KMS-11 (cell line): ENCODE data around the gene CCDC178.

Experiments used
- H2AFZ ChIP-seq: fragments of 200-600 bp; sonication (generic); 2 replicates; pipeline ENCODE4 v1.6.1; 2016; ENCODE audit warnings: antibody characterized with exemption, mixed run types, low read depth
- H3K27ac ChIP-seq: fragments of 200-600 bp; sonication (generic); 2 replicates; pipeline ENCODE4 v1.6.1; 2016; ENCODE audit warnings: mild to moderate bottlenecking, mixed run types
- H3K27me3 ChIP-seq: fragments of 200-600 bp; sonication (generic); 2 replicates; pipeline ENCODE4 v1.6.1; 2017; ENCODE audit warnings: mild to moderate bottlenecking, low read depth, mixed run types, moderate library complexity; ENCODE audit not compliant: insufficient read depth
- H3K36me3 ChIP-seq: fragments of 200-600 bp; sonication (generic); 2 replicates; pipeline ENCODE4 v1.6.1; 2017; ENCODE audit warnings: mild to moderate bottlenecking, mixed run types; ENCODE audit not compliant: insufficient read depth
- H3K4me1 ChIP-seq: fragments of 200-600 bp; sonication (generic); 2 replicates; pipeline ENCODE4 v1.6.1; 2016; ENCODE audit warnings: mild to moderate bottlenecking, low read depth, mixed run types; ENCODE audit not compliant: poor library complexity, severe bottlenecking
- H3K4me2 ChIP-seq: fragments of 200-600 bp; sonication (generic); 2 replicates; pipeline ENCODE4 v1.7.0; 2016; ENCODE audit warnings: mild to moderate bottlenecking, mixed run types
- H3K4me3 ChIP-seq: fragments of 200-600 bp; sonication (generic); IDR thresholded peaks from 2 replicates; pipeline ENCODE4 v1.6.1; 2017; ENCODE audit warnings: low read depth, low read length, mixed read lengths; ENCODE audit not compliant: insufficient read depth
- H3K79me2 ChIP-seq: fragments of 200-600 bp; sonication (generic); 2 replicates; pipeline ENCODE4 v1.6.1; 2016; ENCODE audit warnings: low read depth, mixed run types; ENCODE audit not compliant: insufficient read depth
- H3K9ac ChIP-seq: fragments of 200-600 bp; sonication (generic); 2 replicates; pipeline ENCODE4 v1.6.1; 2016; ENCODE audit warnings: mild to moderate bottlenecking, mixed run types
- H4K20me1 ChIP-seq: fragments of 200-600 bp; sonication (generic); 2 replicates; pipeline ENCODE4 v1.6.1; 2016; ENCODE audit warnings: mild to moderate bottlenecking, mixed run types; ENCODE audit not compliant: insufficient read depth
- TF ChIP-seq, protein P1 (sequence below): fragments of 200-600 bp; sonication (generic); conservative IDR thresholded peaks from 2 replicates; pipeline ENCODE4 v1.6.1; 2017; ENCODE audit warnings: low read depth, mild to moderate bottlenecking, antibody characterized with exemption, low read length, moderate library complexity, mixed read lengths

Gene CCDC178

GRCh38 chr18:33159151-33159550 is 281.4 kb downstream of the CCDC178 start:
- Histone ChIP-seq H3K4me1 (no peaks in the 10 kb centered on the region), H4K20me1 (no peaks in the 10 kb centered on the region), H2AFZ (no peak overlapping the region), H3K4me3 (no peak overlapping the region), H3K9ac (no peak overlapping the region), H3K27ac (no peak overlapping the region), H3K79me2 (no peaks in the 10 kb centered on the region), H3K4me2 (no peak overlapping the region), H3K27me3 (no peaks in the 10 kb centered on the region), H3K36me3 (no peaks in the 10 kb centered on the region; the same call in 1 of the 2 replicates)
- TF ChIP-seq, protein P1, sequence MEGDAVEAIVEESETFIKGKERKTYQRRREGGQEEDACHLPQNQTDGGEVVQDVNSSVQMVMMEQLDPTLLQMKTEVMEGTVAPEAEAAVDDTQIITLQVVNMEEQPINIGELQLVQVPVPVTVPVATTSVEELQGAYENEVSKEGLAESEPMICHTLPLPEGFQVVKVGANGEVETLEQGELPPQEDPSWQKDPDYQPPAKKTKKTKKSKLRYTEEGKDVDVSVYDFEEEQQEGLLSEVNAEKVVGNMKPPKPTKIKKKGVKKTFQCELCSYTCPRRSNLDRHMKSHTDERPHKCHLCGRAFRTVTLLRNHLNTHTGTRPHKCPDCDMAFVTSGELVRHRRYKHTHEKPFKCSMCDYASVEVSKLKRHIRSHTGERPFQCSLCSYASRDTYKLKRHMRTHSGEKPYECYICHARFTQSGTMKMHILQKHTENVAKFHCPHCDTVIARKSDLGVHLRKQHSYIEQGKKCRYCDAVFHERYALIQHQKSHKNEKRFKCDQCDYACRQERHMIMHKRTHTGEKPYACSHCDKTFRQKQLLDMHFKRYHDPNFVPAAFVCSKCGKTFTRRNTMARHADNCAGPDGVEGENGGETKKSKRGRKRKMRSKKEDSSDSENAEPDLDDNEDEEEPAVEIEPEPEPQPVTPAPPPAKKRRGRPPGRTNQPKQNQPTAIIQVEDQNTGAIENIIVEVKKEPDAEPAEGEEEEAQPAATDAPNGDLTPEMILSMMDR = no peak

DNA sequence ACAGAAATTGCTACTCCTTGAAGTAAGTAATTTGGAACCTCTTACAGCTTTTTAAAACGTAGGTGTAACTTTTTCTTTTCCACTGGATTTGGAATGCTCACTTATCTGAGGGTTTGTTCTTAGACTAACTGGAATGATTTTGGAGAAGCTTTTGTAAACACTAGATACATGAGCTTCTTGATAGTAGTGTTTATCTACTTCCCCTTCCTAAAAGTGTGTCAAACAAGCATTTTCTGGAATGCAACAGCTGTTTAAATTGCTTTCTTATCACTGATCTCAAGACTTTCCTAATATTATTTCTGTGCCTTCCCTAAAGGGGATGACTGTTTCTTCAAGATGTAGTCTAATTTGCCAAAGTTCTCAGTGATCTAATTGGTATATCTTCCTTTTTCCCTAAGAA is 282.6 kb downstream of the CCDC178 start:
- no peak overlapping the region for H2AFZ ChIP-seq
- H4K20me1 ChIP-seq = no peaks in the 10 kb centered on the region
- no peak overlapping the region for H3K27ac ChIP-seq
- no peaks in the 10 kb centered on the region for H3K79me2 ChIP-seq
- H3K27me3 ChIP-seq = no peaks in the 10 kb centered on the region
- no peak overlapping the region for H3K4me3 ChIP-seq
- TF ChIP-seq, protein P1 = no peak
- no peaks in the 10 kb centered on the region; the same call in 1 of the 2 replicates for H3K36me3 ChIP-seq
- H3K9ac ChIP-seq = no peak overlapping the region
- H3K4me2 ChIP-seq = no peak overlapping the region
- H3K4me1 ChIP-seq = no peaks in the 10 kb centered on the region

- no peak overlapping the region for H3K9ac ChIP-seq
- H4K20me1 ChIP-seq = no peaks in the 10 kb centered on the region
- TF ChIP-seq, protein P1 = no peak
- no peaks in the 10 kb centered on the region for H3K27me3 ChIP-seq
- no peak overlapping the region for H3K4me2 ChIP-seq
- no peak overlapping the region for H3K4me3 ChIP-seq
- no peak overlapping the region for H3K27ac ChIP-seq
- H3K36me3 ChIP-seq = no peaks in the 10 kb centered on the region; the same call in 1 of the 2 replicates
- H3K4me1 ChIP-seq = no peaks in the 10 kb centered on the region
- H2AFZ ChIP-seq = no peak overlapping the region
- H3K79me2 ChIP-seq = no peaks in the 10 kb centered on the region
Observed at GRCh38 chr18:33156906-33157470, 283.5 kb downstream of the CCDC178 start.

DNA sequence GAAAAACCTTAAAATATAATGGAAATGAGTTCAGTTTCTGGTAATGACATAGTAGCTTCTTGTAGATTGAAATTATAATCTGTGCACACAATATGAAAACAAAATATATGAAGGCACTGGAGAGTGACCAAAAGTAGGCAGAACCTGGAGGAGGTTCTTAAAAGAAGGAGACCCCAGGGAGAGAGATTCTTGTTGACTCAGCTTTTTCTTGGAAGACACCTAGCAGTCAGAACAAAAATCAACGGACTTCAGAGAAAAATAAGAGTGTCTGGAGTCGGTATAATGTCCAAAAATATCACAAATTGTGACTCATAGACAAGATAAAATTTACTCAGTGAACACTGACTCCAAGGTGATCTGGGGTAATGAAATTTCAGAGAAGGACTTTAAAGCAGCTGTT is 286.5 kb downstream of the CCDC178 start:
- H3K27me3 ChIP-seq = no peaks in the 10 kb centered on the region
- H3K4me3 ChIP-seq = no peak overlapping the region
- TF ChIP-seq, protein P1 = no peak
- no peaks in the 10 kb centered on the region for H3K4me1 ChIP-seq
- H3K79me2 ChIP-seq = no peaks in the 10 kb centered on the region
- no peak overlapping the region for H3K27ac ChIP-seq
- no peaks in the 10 kb centered on the region for H4K20me1 ChIP-seq
- H3K9ac ChIP-seq = no peak overlapping the region
- H3K36me3 ChIP-seq = no peaks in the 10 kb centered on the region; the same call in 1 of the 2 replicates
- H3K4me2 ChIP-seq = no peak overlapping the region
- H2AFZ ChIP-seq = no peak overlapping the region
